HG02840 (cell line): ENCODE results near the gene SYT1.
"Not testable (repeated sequence)": the region's sequence is repeated elsewhere in the genome, so short reads cannot be mapped to it uniquely, and the experiment has no call there.

Experiments used
- ATAC-seq: cut with Tn5 transposase; IDR thresholded peaks from one replicate; pipeline ENCODE4 v1.9.1; 2021; ENCODE audit warnings: mild to moderate bottlenecking, moderate library complexity, moderate number of reproducible peaks; ENCODE audit not compliant: unreplicated experiment, low FRiP score

SYT1 gene

GRCh38 chr12:79421236-79421740 lies 556.7 kb downstream of the SYT1 start:
- ATAC-seq: no peak

- no peak for ATAC-seq
Observed at GRCh38 chr12:79422060-79422812, 557.7 kb downstream of the SYT1 start.

DNA sequence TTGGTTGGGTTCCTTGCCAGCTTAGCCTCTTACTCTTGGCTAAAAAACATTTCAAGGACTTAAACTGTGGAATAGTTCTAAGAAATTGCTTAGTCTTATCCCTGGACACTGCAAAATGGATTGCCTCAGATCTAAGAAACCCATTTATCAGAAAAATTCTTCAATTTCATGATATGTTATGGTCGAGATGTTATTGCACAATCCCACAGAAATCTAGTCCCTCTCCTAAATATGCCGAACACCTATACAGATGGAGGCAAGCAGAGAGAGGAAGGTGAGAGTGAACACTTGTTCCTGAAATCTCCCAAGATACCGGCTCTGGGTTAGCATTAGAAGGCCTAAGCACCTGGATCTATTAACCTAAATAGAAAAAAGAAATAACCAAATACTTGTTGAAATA lies 559.0 kb downstream of the SYT1 start:
- ATAC-seq: no peak

GRCh38 chr12:79424109-79424721 lies 559.6 kb downstream of the SYT1 start:
- no peak for ATAC-seq

DNA sequence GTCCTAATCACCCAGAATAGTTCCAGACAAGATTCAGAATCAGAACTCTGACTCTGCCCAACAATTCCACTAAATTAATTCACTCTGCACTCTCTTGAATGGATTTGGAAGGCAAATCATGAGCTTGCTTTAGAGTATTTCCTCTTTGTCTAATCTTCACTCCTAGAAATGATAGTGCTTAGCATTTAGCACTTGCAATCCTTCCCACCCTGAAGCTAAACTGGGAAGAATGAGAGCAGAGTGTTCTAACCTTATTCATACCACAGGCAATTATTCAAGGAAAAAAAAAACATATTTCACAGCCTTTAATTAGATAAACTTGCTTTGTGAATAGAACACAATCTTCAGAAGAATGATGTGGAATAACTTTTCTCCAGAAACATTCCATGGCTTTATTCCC lies 561.5 kb downstream of the SYT1 start:
- no peak for ATAC-seq

- ATAC-seq: not testable (repeated sequence)
Observed at GRCh38 chr12:79426744-79427143, 562.2 kb downstream of the SYT1 start.

DNA sequence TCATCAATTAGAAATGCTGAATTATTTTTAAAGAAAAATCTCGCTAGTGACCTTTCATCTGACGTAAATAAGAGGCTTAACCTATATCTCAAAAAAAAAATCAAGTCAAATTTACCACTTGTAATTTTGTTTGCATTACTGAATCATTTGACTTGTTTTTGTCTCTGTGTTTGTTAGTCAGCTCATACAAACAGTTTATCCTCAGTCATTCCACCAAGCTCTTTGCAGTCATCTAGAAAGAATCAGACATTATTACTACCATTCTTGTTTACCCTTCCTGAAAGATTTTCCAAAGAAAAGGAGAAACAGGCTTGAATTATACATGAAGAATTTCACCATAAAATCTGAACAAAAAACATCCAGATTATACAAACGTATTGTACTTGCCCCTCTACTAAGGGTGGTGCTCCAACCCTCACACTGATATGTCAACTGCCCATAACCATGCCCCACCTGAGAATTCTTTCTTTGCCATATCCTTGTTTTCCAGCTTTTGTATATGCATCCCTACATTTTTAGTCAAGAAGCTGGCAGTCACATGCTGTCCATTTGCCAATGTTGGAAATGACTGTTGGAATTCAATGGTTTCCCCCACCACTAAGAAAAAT lies 569.0 kb downstream of the SYT1 start:
- no peak for ATAC-seq

DNA sequence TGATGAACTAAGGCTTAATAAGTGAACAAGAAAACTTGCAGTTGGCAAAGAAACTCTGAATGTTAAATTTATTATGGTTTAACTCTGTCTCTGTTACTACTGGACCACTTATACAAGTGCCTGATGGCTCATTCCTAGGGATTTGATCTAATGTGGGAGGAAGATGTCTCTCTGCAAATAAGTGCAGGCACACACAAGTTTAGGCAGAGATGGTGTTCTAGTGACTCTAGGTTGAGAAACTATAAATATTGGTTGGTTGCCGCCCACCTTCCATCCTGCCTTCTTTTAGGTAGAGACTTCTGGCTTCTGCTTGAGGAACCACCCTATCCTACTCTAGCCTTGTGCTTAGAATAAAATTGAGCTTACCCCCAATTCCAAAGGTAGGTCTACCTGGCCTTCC lies 570.0 kb downstream of the SYT1 start:
- ATAC-seq: no peak

GRCh38 chr12:79435742-79436141 lies 571.2 kb downstream of the SYT1 start:
- ATAC-seq: no peak

- no peak for ATAC-seq
Observed at GRCh38 chr12:79438480-79439174, 574.1 kb downstream of the SYT1 start.

- no peak for ATAC-seq
Observed at GRCh38 chr12:79439175-79439825, 574.7 kb downstream of the SYT1 start.

DNA sequence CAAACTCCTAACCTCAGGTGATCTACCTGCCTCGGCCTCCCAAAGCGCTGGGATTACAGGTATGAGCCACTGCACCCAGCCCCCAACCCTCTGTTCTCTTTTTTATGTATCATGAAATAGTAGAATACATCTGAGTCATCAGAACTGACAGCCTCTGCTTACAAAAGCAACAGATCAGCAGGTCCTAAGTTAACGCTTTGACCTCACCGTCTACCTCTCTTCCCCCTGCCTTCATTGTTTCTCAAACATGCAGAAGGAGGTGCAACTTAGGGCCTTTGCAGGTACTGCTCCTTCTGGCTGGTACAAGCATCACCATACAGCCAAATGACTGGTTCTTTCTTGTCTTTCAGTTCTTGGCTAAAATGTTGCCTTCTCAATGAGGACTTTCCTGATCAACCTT lies 577.0 kb downstream of the SYT1 start:
- no peak for ATAC-seq

DNA sequence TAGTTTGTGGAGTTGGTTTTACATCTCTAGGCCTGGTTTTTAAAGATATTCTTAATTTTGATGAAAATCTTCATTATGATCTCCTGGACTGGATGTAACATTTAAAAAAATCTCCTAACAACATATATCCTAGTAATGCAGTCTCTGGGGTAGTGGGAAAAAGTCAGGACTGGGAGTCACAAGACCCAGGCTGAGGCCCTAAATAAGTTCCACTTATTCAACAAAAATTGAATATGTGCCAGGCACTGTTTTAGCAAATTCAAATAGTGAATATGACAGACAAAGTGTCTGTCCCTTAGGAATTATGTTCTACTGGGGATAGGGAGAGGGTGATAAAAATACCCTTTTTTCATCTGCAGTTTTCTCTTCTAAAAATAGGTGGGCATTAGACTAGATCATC lies 577.8 kb downstream of the SYT1 start:
- ATAC-seq: no peak

DNA sequence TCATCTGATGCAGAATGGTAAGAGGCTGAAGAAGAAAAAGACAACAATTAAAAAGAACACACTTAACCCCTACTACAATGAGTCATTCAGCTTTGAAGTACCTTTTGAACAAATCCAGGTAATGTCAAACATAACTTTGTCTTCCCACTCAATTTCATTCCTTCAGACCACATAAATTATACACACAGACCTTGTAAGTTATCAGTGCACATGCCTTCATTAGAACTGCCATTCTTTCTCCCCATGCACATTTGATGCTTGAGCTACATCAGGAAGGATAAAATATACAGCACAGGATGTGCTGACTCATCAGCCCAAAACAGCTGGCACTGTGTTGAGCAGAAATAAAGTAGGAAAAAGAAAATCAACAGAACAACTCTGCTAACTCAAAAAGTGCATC lies 579.5 kb downstream of the SYT1 start:
- no peak for ATAC-seq

GRCh38 chr12:79448816-79449215 lies 584.2 kb downstream of the SYT1 start:
- ATAC-seq: no peak

- ATAC-seq: no peak
Observed at GRCh38 chr12:79451365-79451764, 586.8 kb downstream of the SYT1 start.

DNA sequence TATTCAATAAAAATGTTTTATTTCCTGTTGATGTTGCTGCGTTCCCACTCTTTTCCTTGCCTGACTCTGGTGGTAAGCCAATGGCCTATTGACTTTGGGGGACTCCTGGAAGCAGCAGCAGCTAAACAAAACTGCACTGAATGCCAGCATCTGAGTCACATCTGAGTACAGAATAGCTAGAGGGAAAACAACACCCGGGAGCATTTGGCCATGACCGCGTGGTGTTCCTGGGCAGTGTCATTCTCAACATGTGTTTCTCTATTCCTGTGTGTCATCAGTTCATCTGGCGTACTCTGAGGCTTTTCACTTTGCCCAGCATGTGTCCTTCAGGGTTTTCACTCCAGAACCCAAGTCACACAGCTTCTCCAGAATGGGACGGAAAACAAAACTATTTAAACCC lies 587.4 kb downstream of the SYT1 start:
- ATAC-seq: no peak

DNA sequence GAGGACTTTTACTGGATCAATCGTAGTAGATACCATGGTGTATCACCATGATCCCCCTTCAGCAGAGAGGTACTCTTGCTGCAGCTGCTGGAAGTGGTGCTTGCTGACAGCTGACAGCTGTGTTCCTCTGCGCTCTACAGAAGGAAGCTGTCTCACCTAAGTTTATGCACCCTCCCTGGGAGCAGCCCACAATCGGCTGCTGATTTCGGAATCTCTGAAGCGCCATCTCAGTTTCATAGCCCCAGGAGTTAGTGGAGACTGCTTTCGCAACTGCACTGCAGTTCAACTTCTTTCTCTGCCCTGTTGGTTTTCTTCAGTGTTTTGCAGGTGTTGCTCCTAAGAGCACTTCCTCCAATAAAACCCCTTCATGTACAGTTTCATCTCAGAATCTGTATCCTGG lies 588.3 kb downstream of the SYT1 start:
- no peak for ATAC-seq

DNA sequence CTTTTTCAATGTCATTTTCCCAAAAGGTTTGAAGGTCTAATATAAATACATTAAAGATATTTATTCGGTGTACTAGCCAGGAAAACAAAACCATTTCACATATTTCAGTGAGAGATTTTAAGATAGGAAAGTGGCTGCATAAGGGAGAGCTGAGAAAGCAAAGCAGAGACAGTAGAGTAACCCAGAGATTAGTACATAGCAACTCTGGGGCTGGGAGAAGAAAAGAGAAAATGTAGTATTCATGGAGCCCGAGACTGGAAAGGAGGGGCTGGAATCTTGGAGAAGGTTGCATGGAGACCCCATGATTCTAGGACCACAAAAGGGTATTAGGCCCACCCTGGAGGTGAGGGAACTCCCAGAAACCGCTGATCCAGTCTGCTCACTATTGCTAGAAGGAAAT lies 589.2 kb downstream of the SYT1 start:
- ATAC-seq: no peak

DNA sequence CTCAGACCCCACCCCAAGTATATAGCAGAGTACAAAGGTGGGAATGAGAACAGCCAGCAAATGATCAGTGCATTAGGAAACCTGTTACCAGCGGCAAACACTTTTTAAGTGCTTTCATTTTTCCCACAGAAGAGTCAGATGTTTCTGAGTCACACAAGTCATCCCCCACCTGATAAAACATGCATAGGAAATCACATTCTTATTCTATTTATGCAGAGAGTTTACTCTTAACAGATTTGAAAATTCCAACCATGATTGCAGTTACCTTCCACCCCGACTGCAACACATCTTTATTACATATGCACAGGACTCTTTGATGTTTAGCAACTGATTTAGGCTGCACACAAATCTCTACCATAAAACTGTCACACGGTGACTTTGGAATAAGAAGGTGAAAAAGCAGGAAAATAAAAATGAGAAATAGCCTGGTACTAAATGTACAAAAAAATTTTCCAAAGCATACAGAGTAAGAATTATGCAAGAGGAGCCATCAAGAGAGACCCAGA lies 589.8 kb downstream of the SYT1 start:
- no peak for ATAC-seq
